Measurements from ENCODE around the gene BTBD1.

BTBD1 gene

GRCh38 chr15:83066734-83067637 lies at the start of gene BTBD1:
Gene BTBD1 (minus strand): TSS chr15:83067252. CDS start chr15:83067151, 101 bp downstream.
- DNase-seq (ENCODE audit: low read depth) = peak; percentile 92

- DNase-seq (ENCODE audit: low read depth) = no peak
These were observed 48.9 kb upstream of the BTBD1 start for GRCh38 chr15:83115831-83116565.

- DNase-seq (ENCODE audit: low read depth) = no peak
These were observed 48.4 kb upstream of the BTBD1 start for GRCh38 chr15:83115410-83115809.

- no peak for DNase-seq (ENCODE audit: low read depth)
These were observed 47.8 kb upstream of the BTBD1 start for GRCh38 chr15:83114856-83115255.

- DNase-seq (ENCODE audit: low read depth) = no peak
These were observed 47.0 kb upstream of the BTBD1 start for GRCh38 chr15:83113881-83114674.

GRCh38 chr15:83112956-83113299 lies 45.9 kb upstream of the BTBD1 start:
- no peak for DNase-seq (ENCODE audit: low read depth)

- peak; percentile 22 for DNase-seq (ENCODE audit: low read depth)
These were observed 45.3 kb upstream of the BTBD1 start for GRCh38 chr15:83112233-83112955.

GRCh38 chr15:83111149-83111548 lies 44.1 kb upstream of the BTBD1 start:
- no peak for DNase-seq (ENCODE audit: low read depth)

- no peak for DNase-seq (ENCODE audit: low read depth)
These were observed 43.3 kb upstream of the BTBD1 start for GRCh38 chr15:83110381-83110780.

GRCh38 chr15:83109532-83109931 lies 42.5 kb upstream of the BTBD1 start:
- DNase-seq (ENCODE audit: low read depth) = no peak

GRCh38 chr15:83108266-83109219 lies 41.5 kb upstream of the BTBD1 start:
- DNase-seq (ENCODE audit: low read depth) = no peak

- no peak for DNase-seq (ENCODE audit: low read depth)
These were observed 40.8 kb upstream of the BTBD1 start for GRCh38 chr15:83107841-83108181.

GRCh38 chr15:83106994-83107840 lies 40.2 kb upstream of the BTBD1 start, which contains the start of gene TM6SF1:
Gene TM6SF1 (plus strand): TSS chr15:83107645. CDS start chr15:83107681, 36 bp downstream.
- DNase-seq (ENCODE audit: low read depth) = no peak

GRCh38 chr15:83105440-83105839 lies 38.4 kb upstream of the BTBD1 start:
- DNase-seq (ENCODE audit: low read depth) = no peak

GRCh38 chr15:83104141-83104540 lies 37.1 kb upstream of the BTBD1 start:
- no peak for DNase-seq (ENCODE audit: low read depth)

GRCh38 chr15:83102346-83102745 lies 35.3 kb upstream of the BTBD1 start:
- DNase-seq (ENCODE audit: low read depth) = no peak

GRCh38 chr15:83100097-83100646 lies 33.1 kb upstream of the BTBD1 start:
- no peak for DNase-seq (ENCODE audit: low read depth)

- no peak for DNase-seq (ENCODE audit: low read depth)
These were observed 32.2 kb upstream of the BTBD1 start for GRCh38 chr15:83099290-83099689.

GRCh38 chr15:83098079-83098478 lies 31.0 kb upstream of the BTBD1 start:
- DNase-seq (ENCODE audit: low read depth) = no peak

Data from HS-27A (cell line).